ENCODE measurements around the gene ARHGAP8. TPM values are rescaled to one million over a fixed set of nuclear protein-coding genes. Genes with fewer than 3 reads are reported as not detected.

The ARHGAP8 gene
- total and polyA plus RNA-seq, 2 experiments from 2014 or later: 62.8 to 64.9 TPM

DNA sequence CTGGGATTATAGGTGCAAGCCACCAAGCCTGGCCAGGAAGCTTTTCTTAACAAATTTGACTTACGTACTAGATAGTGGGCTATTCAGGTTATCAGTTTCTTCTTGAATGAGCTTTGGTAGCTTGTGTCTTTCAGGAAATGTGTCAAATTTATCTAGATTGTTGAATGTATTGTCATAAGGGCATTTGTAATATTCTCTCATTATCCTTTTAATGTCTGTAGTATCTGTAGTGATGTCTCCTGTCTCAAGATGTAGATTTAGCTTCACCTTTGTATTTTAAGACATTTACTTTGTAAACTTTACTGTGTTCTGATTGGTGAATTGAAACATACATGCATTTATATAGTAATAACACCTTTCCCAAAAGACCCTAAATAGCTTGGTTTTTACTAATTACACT, 20.7 kb downstream of the ARHGAP8 start:
- no peak overlapping the region for H2AFZ ChIP-seq
- ATAC-seq: no peak
- Mint-ChIP-seq H3K9me3 (peaks cover 14% of the 10 kb centered on the region; the same call in 2 of the 3 replicates), H3K27me3 (ENCODE audit: insufficient read depth, low read depth, poor library complexity) (peaks cover 2% of the 10 kb centered on the region), H3K4me1 (peaks cover 9% of the 10 kb centered on the region), H3K4me3 (no peak overlapping the region), H3K27ac (no peak overlapping the region), H3K36me3 (ENCODE audit: low read depth) (peaks cover 32% of the 10 kb centered on the region)
- no peak for TF ChIP-seq EZH2phosphoT487 (IDR thresholded peaks at IDR 0.05; ENCODE audit: unreplicated experiment)
- TF ChIP-seq, protein P1, sequence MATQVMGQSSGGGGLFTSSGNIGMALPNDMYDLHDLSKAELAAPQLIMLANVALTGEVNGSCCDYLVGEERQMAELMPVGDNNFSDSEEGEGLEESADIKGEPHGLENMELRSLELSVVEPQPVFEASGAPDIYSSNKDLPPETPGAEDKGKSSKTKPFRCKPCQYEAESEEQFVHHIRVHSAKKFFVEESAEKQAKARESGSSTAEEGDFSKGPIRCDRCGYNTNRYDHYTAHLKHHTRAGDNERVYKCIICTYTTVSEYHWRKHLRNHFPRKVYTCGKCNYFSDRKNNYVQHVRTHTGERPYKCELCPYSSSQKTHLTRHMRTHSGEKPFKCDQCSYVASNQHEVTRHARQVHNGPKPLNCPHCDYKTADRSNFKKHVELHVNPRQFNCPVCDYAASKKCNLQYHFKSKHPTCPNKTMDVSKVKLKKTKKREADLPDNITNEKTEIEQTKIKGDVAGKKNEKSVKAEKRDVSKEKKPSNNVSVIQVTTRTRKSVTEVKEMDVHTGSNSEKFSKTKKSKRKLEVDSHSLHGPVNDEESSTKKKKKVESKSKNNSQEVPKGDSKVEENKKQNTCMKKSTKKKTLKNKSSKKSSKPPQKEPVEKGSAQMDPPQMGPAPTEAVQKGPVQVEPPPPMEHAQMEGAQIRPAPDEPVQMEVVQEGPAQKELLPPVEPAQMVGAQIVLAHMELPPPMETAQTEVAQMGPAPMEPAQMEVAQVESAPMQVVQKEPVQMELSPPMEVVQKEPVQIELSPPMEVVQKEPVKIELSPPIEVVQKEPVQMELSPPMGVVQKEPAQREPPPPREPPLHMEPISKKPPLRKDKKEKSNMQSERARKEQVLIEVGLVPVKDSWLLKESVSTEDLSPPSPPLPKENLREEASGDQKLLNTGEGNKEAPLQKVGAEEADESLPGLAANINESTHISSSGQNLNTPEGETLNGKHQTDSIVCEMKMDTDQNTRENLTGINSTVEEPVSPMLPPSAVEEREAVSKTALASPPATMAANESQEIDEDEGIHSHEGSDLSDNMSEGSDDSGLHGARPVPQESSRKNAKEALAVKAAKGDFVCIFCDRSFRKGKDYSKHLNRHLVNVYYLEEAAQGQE (IDR thresholded peaks at IDR 0.05; ENCODE audit: unreplicated experiment): no peak
- no peaks in the 10 kb centered on the region for H3K9me2 ChIP-seq (ENCODE audit: insufficient read depth)
- H3K27ac ChIP-seq (ENCODE audit: low read depth): no peak overlapping the region
- H4K20me1 ChIP-seq (replicated peaks; ENCODE audit: insufficient read depth): peaks cover 48% of the 10 kb centered on the region
- H3K4me1 ChIP-seq (ENCODE audit: insufficient read depth): no peaks in the 10 kb centered on the region
- peaks cover 92% of the 10 kb centered on the region for H3K79me2 ChIP-seq (replicated peaks; ENCODE audit: insufficient read depth)
- no peak overlapping the region for H3K4me3 ChIP-seq
- H3K4me2 ChIP-seq: no peak overlapping the region
- H3K27me3 ChIP-seq (ENCODE audit: insufficient read depth): no peaks in the 10 kb centered on the region
- no peak for DNase-seq (ENCODE audit: low spot score)
- no peaks in the 10 kb centered on the region for H3K36me3 ChIP-seq (ENCODE audit: insufficient read depth)
- no peaks in the 10 kb centered on the region for H3F3A ChIP-seq (replicated peaks; ENCODE audit: low read depth)

DNA sequence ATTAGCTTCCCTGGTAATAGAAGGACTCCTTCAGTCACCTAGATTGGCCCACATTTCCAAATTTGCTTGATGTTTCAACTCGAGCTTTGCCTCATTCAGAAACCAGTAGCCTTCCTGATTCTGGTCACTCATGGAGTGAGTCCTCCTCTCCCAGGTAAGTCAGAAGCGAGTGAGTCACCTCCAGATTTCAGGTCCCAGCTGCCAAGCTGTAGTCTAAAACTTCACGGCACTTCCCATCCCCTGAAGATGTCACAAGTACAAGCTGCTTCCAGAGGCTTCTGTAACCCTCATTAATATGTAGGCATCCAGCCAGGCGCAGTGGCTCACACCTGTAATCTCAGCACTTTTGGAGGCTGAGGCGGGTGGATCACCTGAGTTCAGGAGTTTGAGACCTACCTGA, 23.5 kb downstream of the ARHGAP8 start:
- Mint-ChIP-seq H3K4me1 (peaks cover 9% of the 10 kb centered on the region), H3K36me3 (ENCODE audit: low read depth) (peaks cover 19% of the 10 kb centered on the region), H3K27me3 (ENCODE audit: insufficient read depth, low read depth, poor library complexity) (peaks cover 2% of the 10 kb centered on the region), H3K4me3 (no peak overlapping the region), H3K27ac (no peak overlapping the region; the same call in 1 of the 2 replicates), H3K9me3 (peaks cover 10% of the 10 kb centered on the region; the same call in 2 of the 3 replicates)
- no peak for ATAC-seq
- no peaks in the 10 kb centered on the region for H3K27me3 ChIP-seq (ENCODE audit: insufficient read depth)
- H3K36me3 ChIP-seq (ENCODE audit: insufficient read depth): no peaks in the 10 kb centered on the region
- no peak for DNase-seq (ENCODE audit: low spot score)
- no peak overlapping the region for H3K4me3 ChIP-seq
- H3K9me2 ChIP-seq (ENCODE audit: insufficient read depth): no peaks in the 10 kb centered on the region
- no peak overlapping the region for H3K4me2 ChIP-seq
- no peak overlapping the region for H3K27ac ChIP-seq (ENCODE audit: low read depth)
- peaks cover 81% of the 10 kb centered on the region for H3K79me2 ChIP-seq (replicated peaks; ENCODE audit: insufficient read depth)
- H2AFZ ChIP-seq: no peak overlapping the region
- H3F3A ChIP-seq (replicated peaks; ENCODE audit: low read depth): no peaks in the 10 kb centered on the region
- H4K20me1 ChIP-seq (replicated peaks; ENCODE audit: insufficient read depth): peaks cover 41% of the 10 kb centered on the region
- H3K4me1 ChIP-seq (ENCODE audit: insufficient read depth): no peaks in the 10 kb centered on the region
- TF ChIP-seq EZH2 (IDR thresholded peaks at IDR 0.05; ENCODE audit: low read depth, unreplicated experiment) (no peak), JUNB (IDR thresholded peaks at IDR 0.05; ENCODE audit: unreplicated experiment) (no peak), ZNF331 (CRISPR knock-in tag; IDR thresholded peaks at IDR 0.05; ENCODE audit: low read depth) (no peak), EZH2phosphoT487 (IDR thresholded peaks at IDR 0.05; ENCODE audit: unreplicated experiment) (no peak), CREB1 (CRISPR knock-in tag; IDR thresholded peaks at IDR 0.05; ENCODE audit: low read depth) (no peak), ZNF114 (CRISPR knock-in tag; IDR thresholded peaks at IDR 0.05) (no peak), STAT1 (IDR thresholded peaks at IDR 0.05; ENCODE audit: unreplicated experiment) (no peak)
- TF ChIP-seq, protein P2, sequence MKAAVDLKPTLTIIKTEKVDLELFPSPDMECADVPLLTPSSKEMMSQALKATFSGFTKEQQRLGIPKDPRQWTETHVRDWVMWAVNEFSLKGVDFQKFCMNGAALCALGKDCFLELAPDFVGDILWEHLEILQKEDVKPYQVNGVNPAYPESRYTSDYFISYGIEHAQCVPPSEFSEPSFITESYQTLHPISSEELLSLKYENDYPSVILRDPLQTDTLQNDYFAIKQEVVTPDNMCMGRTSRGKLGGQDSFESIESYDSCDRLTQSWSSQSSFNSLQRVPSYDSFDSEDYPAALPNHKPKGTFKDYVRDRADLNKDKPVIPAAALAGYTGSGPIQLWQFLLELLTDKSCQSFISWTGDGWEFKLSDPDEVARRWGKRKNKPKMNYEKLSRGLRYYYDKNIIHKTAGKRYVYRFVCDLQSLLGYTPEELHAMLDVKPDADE (IDR thresholded peaks at IDR 0.05): no peak
- TF ChIP-seq, protein P3, sequence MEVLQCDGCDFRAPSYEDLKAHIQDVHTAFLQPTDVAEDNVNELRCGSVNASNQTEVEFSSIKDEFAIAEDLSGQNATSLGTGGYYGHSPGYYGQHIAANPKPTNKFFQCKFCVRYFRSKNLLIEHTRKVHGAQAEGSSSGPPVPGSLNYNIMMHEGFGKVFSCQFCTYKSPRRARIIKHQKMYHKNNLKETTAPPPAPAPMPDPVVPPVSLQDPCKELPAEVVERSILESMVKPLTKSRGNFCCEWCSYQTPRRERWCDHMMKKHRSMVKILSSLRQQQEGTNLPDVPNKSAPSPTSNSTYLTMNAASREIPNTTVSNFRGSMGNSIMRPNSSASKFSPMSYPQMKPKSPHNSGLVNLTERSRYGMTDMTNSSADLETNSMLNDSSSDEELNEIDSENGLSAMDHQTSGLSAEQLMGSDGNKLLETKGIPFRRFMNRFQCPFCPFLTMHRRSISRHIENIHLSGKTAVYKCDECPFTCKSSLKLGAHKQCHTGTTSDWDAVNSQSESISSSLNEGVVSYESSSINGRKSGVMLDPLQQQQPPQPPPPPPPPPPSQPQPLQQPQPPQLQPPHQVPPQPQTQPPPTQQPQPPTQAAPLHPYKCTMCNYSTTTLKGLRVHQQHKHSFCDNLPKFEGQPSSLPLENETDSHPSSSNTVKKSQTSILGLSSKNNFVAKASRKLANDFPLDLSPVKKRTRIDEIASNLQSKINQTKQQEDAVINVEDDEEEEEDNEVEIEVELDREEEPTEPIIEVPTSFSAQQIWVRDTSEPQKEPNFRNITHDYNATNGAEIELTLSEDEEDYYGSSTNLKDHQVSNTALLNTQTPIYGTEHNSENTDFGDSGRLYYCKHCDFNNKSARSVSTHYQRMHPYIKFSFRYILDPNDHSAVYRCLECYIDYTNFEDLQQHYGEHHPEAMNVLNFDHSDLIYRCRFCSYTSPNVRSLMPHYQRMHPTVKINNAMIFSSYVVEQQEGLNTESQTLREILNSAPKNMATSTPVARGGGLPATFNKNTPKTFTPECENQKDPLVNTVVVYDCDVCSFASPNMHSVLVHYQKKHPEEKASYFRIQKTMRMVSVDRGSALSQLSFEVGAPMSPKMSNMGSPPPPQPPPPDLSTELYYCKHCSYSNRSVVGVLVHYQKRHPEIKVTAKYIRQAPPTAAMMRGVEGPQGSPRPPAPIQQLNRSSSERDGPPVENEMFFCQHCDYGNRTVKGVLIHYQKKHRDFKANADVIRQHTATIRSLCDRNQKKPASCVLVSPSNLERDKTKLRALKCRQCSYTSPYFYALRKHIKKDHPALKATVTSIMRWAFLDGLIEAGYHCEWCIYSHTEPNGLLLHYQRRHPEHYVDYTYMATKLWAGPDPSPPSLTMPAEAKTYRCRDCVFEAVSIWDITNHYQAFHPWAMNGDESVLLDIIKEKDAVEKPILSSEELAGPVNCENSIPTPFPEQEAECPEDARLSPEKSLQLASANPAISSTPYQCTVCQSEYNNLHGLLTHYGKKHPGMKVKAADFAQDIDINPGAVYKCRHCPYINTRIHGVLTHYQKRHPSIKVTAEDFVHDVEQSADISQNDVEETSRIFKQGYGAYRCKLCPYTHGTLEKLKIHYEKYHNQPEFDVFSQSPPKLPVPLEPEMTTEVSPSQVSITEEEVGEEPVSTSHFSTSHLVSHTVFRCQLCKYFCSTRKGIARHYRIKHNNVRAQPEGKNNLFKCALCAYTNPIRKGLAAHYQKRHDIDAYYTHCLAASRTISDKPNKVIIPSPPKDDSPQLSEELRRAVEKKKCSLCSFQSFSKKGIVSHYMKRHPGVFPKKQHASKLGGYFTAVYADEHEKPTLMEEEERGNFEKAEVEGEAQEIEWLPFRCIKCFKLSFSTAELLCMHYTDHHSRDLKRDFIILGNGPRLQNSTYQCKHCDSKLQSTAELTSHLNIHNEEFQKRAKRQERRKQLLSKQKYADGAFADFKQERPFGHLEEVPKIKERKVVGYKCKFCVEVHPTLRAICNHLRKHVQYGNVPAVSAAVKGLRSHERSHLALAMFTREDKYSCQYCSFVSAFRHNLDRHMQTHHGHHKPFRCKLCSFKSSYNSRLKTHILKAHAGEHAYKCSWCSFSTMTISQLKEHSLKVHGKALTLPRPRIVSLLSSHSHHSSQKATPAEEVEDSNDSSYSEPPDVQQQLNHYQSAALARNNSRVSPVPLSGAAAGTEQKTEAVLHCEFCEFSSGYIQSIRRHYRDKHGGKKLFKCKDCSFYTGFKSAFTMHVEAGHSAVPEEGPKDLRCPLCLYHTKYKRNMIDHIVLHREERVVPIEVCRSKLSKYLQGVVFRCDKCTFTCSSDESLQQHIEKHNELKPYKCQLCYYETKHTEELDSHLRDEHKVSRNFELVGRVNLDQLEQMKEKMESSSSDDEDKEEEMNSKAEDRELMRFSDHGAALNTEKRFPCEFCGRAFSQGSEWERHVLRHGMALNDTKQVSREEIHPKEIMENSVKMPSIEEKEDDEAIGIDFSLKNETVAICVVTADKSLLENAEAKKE (CRISPR knock-in tag; IDR thresholded peaks at IDR 0.05): no peak
